ENCODE data around the gene GRID1. TPM values are rescaled to one million over a fixed set of nuclear protein-coding genes. Genes with fewer than 3 reads are reported as not detected.

GRID1 gene
- total RNA-seq, 1 experiment from 2014 or later: 0.07 TPM

DNA sequence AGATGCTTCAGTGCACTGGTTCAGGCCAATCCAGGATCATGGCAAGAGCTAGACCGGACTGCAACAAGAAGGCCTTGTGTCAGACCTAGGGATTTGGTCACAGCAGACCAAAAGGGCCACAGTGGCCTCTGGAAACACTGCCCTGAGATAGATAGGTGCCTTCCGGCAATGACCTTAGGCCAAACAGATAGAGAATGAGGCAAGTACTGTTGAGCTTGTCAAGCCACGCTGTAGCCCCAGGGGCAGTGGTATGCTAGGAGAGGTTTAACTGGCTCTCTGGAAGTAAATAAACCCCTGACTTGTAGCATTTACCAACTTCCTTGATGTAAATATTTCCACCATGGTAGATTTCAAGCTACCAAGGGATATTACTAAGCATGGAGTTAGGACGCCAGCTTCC lies 197.5 kb downstream of the GRID1 start:
- Histone ChIP-seq H3K27me3 (ENCODE audit: low read length) (no peaks in the 10 kb centered on the region), H3K27ac (ENCODE audit: low read length) (no peak overlapping the region), H3K9me3 (ENCODE audit: low read length) (no peaks in the 10 kb centered on the region), H3K79me2 (ENCODE audit: low read length) (no peaks in the 10 kb centered on the region), H3K36me3 (ENCODE audit: insufficient read depth, low read length) (no peaks in the 10 kb centered on the region), H3K4me1 (ENCODE audit: low read length) (peaks cover 24% of the 10 kb centered on the region), H3K4me3 (ENCODE audit: low read length) (no peak overlapping the region), H4K20me1 (ENCODE audit: insufficient read depth, low read depth, low read length) (no peaks in the 10 kb centered on the region), H2AFZ (ENCODE audit: low read length) (no peak overlapping the region), H3K9ac (ENCODE audit: low read length) (no peak overlapping the region), H3K4me2 (ENCODE audit: low read depth, low read length, poor library complexity, severe bottlenecking) (no peak overlapping the region), H3K9me2 (replicated peaks; ENCODE audit: insufficient read depth, low read length) (no peaks in the 10 kb centered on the region)
- DNase-seq: no peak

DNA sequence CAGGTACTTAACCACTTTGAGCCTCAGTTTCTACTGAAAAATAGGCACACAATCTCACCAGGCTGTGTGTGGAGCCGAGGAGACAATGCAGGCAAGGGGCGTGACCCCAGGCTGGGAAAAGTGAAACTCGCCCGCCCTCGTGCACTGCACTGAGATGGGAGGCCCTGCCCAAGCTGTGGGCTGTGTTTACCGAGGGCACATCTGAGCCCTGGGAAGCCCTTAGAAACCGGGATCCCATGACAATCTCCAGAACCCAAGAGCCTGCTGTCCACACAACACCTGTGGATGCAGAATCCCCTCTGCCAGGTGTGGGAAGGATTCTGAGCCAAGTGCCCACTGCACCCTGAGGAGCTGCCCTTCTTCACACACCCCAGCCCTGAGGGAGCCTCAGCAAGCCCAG lies 198.3 kb downstream of the GRID1 start:
- DNase-seq: no peak
- H3K36me3 ChIP-seq (ENCODE audit: insufficient read depth, low read length): no peaks in the 10 kb centered on the region

GRCh38 chr10:86167762-86168128 lies 198.8 kb downstream of the GRID1 start:
- Histone ChIP-seq H3K79me2 (ENCODE audit: low read length) (no peaks in the 10 kb centered on the region), H3K27ac (ENCODE audit: low read length) (no peak overlapping the region), H3K9me2 (replicated peaks; ENCODE audit: insufficient read depth, low read length) (no peaks in the 10 kb centered on the region), H3K4me1 (ENCODE audit: low read length) (peaks cover 24% of the 10 kb centered on the region), H2AFZ (ENCODE audit: low read length) (no peak overlapping the region), H3K36me3 (ENCODE audit: insufficient read depth, low read length) (no peaks in the 10 kb centered on the region), H3K4me2 (ENCODE audit: low read depth, low read length, poor library complexity, severe bottlenecking) (no peak overlapping the region), H4K20me1 (ENCODE audit: insufficient read depth, low read depth, low read length) (no peaks in the 10 kb centered on the region), H3K4me3 (ENCODE audit: low read length) (no peak overlapping the region), H3K9me3 (ENCODE audit: low read length) (no peaks in the 10 kb centered on the region), H3K9ac (ENCODE audit: low read length) (no peak overlapping the region), H3K27me3 (ENCODE audit: low read length) (no peaks in the 10 kb centered on the region)
- DNase-seq: no peak

More for the DNA sequence above, 198.3 kb downstream of the GRID1 start:
- Histone ChIP-seq H3K4me2 (ENCODE audit: low read depth, low read length, poor library complexity, severe bottlenecking) (no peak overlapping the region), H3K4me3 (ENCODE audit: low read length) (no peak overlapping the region), H2AFZ (ENCODE audit: low read length) (no peak overlapping the region), H4K20me1 (ENCODE audit: insufficient read depth, low read depth, low read length) (no peaks in the 10 kb centered on the region), H3K9ac (ENCODE audit: low read length) (no peak overlapping the region), H3K9me3 (ENCODE audit: low read length) (no peaks in the 10 kb centered on the region), H3K27me3 (ENCODE audit: low read length) (no peaks in the 10 kb centered on the region), H3K79me2 (ENCODE audit: low read length) (no peaks in the 10 kb centered on the region), H3K4me1 (ENCODE audit: low read length) (peaks cover 24% of the 10 kb centered on the region), H3K27ac (ENCODE audit: low read length) (no peak overlapping the region), H3K9me2 (replicated peaks; ENCODE audit: insufficient read depth, low read length) (no peaks in the 10 kb centered on the region)

GRCh38 chr10:86167121-86167761 lies 199.4 kb downstream of the GRID1 start:
- Histone ChIP-seq H3K9me3 (ENCODE audit: low read length) (no peaks in the 10 kb centered on the region), H3K4me1 (ENCODE audit: low read length) (peaks cover 24% of the 10 kb centered on the region), H3K27me3 (ENCODE audit: low read length) (no peaks in the 10 kb centered on the region), H3K27ac (ENCODE audit: low read length) (no peak overlapping the region), H3K4me2 (ENCODE audit: low read depth, low read length, poor library complexity, severe bottlenecking) (no peak overlapping the region), H3K36me3 (ENCODE audit: insufficient read depth, low read length) (no peaks in the 10 kb centered on the region), H3K79me2 (ENCODE audit: low read length) (no peaks in the 10 kb centered on the region), H3K9me2 (replicated peaks; ENCODE audit: insufficient read depth, low read length) (no peaks in the 10 kb centered on the region), H3K9ac (ENCODE audit: low read length) (no peak overlapping the region), H4K20me1 (ENCODE audit: insufficient read depth, low read depth, low read length) (no peaks in the 10 kb centered on the region), H2AFZ (ENCODE audit: low read length) (no peak overlapping the region), H3K4me3 (ENCODE audit: low read length) (no peak overlapping the region)
- DNase-seq: no peak

DNA sequence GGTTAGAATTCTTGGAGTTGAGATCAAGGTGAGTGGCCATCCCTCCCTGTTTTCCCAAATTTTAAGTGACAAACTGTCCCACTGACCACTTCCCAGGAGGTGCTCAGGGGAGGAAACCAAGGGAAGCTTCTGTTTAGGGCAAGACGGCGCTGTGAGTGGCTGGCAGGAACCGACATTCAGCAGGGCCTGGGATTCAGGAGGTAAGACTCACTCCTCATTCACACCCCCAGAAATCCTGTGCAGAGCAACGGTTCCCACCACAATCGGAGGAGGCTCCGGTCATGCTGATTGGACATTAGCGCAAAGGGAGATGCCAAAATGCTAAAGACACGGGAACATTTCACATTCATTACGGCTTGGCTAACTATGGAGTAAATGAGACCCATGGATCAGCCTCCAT lies 200.9 kb downstream of the GRID1 start:
- Histone ChIP-seq H3K9me2 (replicated peaks; ENCODE audit: insufficient read depth, low read length) (no peaks in the 10 kb centered on the region), H2AFZ (ENCODE audit: low read length) (no peak overlapping the region), H3K4me3 (ENCODE audit: low read length) (no peak overlapping the region), H4K20me1 (ENCODE audit: insufficient read depth, low read depth, low read length) (no peaks in the 10 kb centered on the region), H3K36me3 (ENCODE audit: insufficient read depth, low read length) (no peaks in the 10 kb centered on the region), H3K9me3 (ENCODE audit: low read length) (no peaks in the 10 kb centered on the region), H3K4me2 (ENCODE audit: low read depth, low read length, poor library complexity, severe bottlenecking) (no peak overlapping the region), H3K27ac (ENCODE audit: low read length) (no peak overlapping the region), H3K27me3 (ENCODE audit: low read length) (no peaks in the 10 kb centered on the region), H3K9ac (ENCODE audit: low read length) (no peak overlapping the region), H3K4me1 (ENCODE audit: low read length) (peaks cover 11% of the 10 kb centered on the region), H3K79me2 (ENCODE audit: low read length) (no peaks in the 10 kb centered on the region)
- no peak for DNase-seq

- Histone ChIP-seq H3K36me3 (ENCODE audit: insufficient read depth, low read length) (no peaks in the 10 kb centered on the region), H3K27ac (ENCODE audit: low read length) (no peak overlapping the region), H3K9ac (ENCODE audit: low read length) (no peak overlapping the region), H3K79me2 (ENCODE audit: low read length) (no peaks in the 10 kb centered on the region), H4K20me1 (ENCODE audit: insufficient read depth, low read depth, low read length) (no peaks in the 10 kb centered on the region), H2AFZ (ENCODE audit: low read length) (no peak overlapping the region), H3K4me3 (ENCODE audit: low read length) (no peak overlapping the region), H3K4me2 (ENCODE audit: low read depth, low read length, poor library complexity, severe bottlenecking) (no peak overlapping the region), H3K27me3 (ENCODE audit: low read length) (no peaks in the 10 kb centered on the region), H3K4me1 (ENCODE audit: low read length) (peaks cover 5% of the 10 kb centered on the region), H3K9me3 (ENCODE audit: low read length) (no peaks in the 10 kb centered on the region), H3K9me2 (replicated peaks; ENCODE audit: insufficient read depth, low read length) (no peaks in the 10 kb centered on the region)
- no peak for DNase-seq
Measured at GRCh38 chr10:86164960-86165630, 201.5 kb downstream of the GRID1 start.

GRCh38 chr10:86164174-86164774 lies 202.3 kb downstream of the GRID1 start:
- Histone ChIP-seq H3K4me1 (ENCODE audit: low read length) (no peaks in the 10 kb centered on the region; the same call in 1 of the 2 replicates), H3K9ac (ENCODE audit: low read length) (no peak overlapping the region), H2AFZ (ENCODE audit: low read length) (no peak overlapping the region), H3K27me3 (ENCODE audit: low read length) (no peaks in the 10 kb centered on the region), H3K79me2 (ENCODE audit: low read length) (no peaks in the 10 kb centered on the region), H3K4me3 (ENCODE audit: low read length) (no peak overlapping the region), H3K36me3 (ENCODE audit: insufficient read depth, low read length) (no peaks in the 10 kb centered on the region), H3K4me2 (ENCODE audit: low read depth, low read length, poor library complexity, severe bottlenecking) (no peak overlapping the region), H3K27ac (ENCODE audit: low read length) (no peak overlapping the region), H4K20me1 (ENCODE audit: insufficient read depth, low read depth, low read length) (no peaks in the 10 kb centered on the region), H3K9me3 (ENCODE audit: low read length) (no peaks in the 10 kb centered on the region), H3K9me2 (replicated peaks; ENCODE audit: insufficient read depth, low read length) (no peaks in the 10 kb centered on the region)
- no peak for DNase-seq

DNA sequence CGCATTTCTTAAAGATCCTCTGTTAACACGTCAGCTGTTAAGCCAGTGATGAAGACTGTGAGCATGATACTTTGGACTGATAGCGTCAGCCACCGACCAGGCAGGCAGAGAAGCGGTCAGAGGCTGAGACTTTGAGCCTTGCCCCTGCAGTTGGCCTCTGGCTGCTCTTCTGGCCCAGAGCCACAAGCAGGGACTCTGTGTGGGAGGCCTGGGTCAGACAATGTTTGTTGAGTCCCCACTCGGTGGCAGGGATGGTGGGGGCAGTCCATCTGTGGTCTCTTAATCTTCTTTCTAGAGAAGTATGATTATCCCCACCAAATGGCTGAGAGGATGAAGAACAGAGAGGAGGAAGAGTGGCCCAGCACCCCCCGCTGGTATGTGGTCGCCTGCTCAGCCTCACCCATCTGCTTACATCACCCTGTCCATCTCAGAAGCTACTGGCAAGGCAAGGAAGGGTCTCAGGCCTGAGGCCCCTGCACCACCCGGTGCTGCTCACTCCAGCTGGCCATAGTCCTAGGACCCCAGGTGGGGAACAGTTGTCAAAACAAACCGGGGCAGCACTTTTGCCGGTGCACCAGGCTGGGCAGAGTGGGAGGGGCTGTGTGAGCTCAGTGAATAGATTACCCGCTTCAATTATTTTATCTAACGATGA lies 202.9 kb downstream of the GRID1 start:
- Histone ChIP-seq H3K4me1 (ENCODE audit: low read length) (no peaks in the 10 kb centered on the region; the same call in 1 of the 2 replicates), H3K4me3 (ENCODE audit: low read length) (no peak overlapping the region), H3K27me3 (ENCODE audit: low read length) (no peaks in the 10 kb centered on the region), H3K79me2 (ENCODE audit: low read length) (no peaks in the 10 kb centered on the region), H3K9me3 (ENCODE audit: low read length) (no peaks in the 10 kb centered on the region), H3K4me2 (ENCODE audit: low read depth, low read length, poor library complexity, severe bottlenecking) (no peak overlapping the region), H3K9me2 (replicated peaks; ENCODE audit: insufficient read depth, low read length) (no peaks in the 10 kb centered on the region), H3K27ac (ENCODE audit: low read length) (no peak overlapping the region), H4K20me1 (ENCODE audit: insufficient read depth, low read depth, low read length) (no peaks in the 10 kb centered on the region), H2AFZ (ENCODE audit: low read length) (no peak overlapping the region), H3K36me3 (ENCODE audit: insufficient read depth, low read length) (no peaks in the 10 kb centered on the region), H3K9ac (ENCODE audit: low read length) (no peak overlapping the region)
- no peak for DNase-seq

Measured in Karpas-422 (cell line).